Lung microvascular endothelial cell (primary cell): Measurements from ENCODE around the gene UBQLN4. TPM values are rescaled to one million over a fixed set of nuclear protein-coding genes. Genes with fewer than 3 reads are reported as not detected.
"Not testable (repeated sequence)": the region's sequence is repeated elsewhere in the genome, so short reads cannot be mapped to it uniquely, and the experiment has no call there.

Source experiments
- DNase-seq, 2 donors: peaks; one replicate each; pipeline versions ENCODE4 v3.0.0 to v3.0.0-alpha.2; 2010; ENCODE audit warnings: low read depth in 2 of 2
- total RNA-seq: library from RNA; depleted of rRNA; stranded (reverse); fragments of >200 nt; gene quantifications from 2 replicates; pipeline ENCODE4 v1.2.1, GENCODE V29; 2014

Gene UBQLN4
- total RNA-seq, 1 donor from 2014 or later, result 12.1 TPM

DNA sequence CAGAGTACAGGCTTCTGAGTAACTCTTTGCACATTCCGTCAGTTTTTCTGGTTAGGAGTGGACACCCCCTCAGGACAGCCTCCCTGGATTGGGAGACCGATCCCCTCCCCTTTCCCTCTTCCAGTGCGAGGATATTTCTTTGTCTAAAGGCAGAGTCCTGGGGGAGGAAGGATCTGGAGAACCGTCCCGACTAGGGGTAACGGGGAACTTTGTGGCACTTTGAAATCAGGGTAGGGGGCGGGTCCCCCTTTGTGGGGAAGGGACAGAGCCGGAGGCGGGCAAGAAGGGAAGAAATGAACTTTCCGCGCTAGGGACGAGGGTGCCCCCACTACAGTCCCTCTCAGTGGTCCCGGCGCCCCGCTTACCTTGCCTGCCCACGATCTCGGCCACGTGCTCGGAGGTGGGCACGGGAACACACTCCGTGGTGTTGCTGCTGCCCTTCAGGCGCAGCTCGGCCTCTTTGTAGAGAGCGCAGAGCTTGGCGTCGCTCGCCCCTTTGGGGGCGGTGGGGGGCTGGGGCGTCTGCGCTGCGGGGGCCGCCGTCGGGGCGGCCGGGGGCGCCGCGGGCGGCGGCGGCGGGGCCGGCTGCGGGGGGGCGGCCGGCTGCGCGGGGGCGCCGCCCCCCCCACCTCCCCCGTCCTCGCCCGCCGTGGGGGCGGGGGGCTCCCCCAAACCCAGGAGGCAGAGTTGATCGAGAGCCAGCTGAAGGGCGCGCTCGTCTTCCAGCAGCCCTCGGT lies 27.8 kb upstream of the UBQLN4 start:
- DNase-seq, result no peak

GRCh38 chr1:156080863-156081179 lies 27.2 kb upstream of the UBQLN4 start:
- no peak for DNase-seq

GRCh38 chr1:156080241-156080862 lies 26.8 kb upstream of the UBQLN4 start:
- DNase-seq, result no peak

DNA sequence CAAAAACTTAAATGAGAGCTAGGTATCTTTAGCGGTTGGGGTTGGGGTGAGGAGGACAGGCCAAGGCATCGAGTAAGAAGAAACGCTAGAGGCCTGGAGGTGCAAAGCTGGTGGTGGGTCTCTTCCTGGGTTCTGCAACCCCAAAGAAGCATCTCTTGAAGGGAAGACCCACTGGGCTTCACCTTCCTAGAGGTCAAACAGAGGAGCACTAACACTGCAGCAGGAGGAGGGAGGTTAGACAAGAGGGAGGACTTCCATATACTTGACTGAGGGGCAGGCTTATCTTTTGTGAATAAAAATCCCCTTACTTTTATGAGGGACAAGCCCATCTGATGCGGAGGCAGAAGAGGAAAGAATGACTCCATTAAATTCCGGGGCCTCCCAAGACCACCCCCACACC lies 26.2 kb upstream of the UBQLN4 start:
- no peak for DNase-seq

- DNase-seq, result no peak
Observed at GRCh38 chr1:156078728-156079127, 25.1 kb upstream of the UBQLN4 start.

DNA sequence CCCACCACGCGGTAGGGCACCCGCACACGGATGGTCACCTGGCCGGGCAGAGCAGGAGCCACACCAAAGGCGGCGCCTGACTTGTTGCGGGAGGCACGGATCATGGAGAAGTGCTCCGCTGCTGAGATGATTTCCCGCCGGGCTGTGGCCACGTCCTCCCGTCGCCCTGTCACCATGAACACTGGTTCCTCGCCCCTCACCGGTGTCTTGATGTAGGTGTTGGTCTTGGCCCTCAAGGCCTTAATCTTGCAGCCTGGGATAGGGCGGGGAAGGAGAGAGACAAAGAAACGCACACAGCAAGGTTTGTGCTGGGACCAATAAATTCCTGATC lies 23.8 kb upstream of the UBQLN4 start:
- no peak for DNase-seq

GRCh38 chr1:156076609-156077429 lies 23.2 kb upstream of the UBQLN4 start:
- DNase-seq, result peak; percentile 32

GRCh38 chr1:156075775-156076204 lies 22.2 kb upstream of the UBQLN4 start:
- DNase-seq, result no peak

DNA sequence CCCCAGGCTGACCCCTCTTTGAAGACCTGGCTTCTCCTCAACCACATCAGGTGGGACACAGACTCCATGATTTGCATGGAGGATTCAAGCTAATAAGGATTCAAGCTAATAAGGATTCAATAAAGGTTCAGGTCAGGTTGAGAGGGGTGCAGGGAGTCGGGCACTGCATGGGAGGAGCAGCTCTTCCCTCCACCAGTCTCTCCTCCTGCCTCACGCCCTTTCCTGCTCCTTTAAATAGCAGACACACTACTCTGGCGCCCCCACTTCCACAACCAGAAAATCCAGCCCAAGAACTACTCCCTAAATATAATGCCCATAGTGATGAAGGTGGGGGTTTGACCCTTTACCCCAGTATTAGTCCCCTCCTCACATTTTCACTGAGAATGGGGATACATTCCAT lies 21.6 kb upstream of the UBQLN4 start:
- DNase-seq, result no peak

DNA sequence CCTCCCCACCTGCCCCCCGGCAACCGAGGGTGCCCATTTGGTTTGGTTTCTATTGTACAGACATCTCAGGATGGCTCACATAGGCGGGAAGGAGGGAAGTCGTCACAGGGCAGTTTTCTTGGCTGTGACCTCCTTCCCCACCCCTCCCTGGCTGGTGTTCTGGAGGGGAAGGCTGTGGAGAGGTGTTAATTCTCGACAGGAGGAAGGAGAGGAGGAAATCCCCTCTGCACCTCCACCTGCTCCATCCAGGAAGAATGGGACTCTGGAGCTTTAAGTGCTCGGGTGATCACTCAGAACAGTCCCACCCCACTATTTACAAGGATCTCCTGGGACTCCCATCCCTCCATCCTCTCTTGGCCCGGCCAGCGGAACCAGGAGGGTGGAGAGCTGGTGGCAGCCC lies 21.1 kb upstream of the UBQLN4 start:
- no peak for DNase-seq

GRCh38 chr1:156073740-156074139 lies 20.1 kb upstream of the UBQLN4 start:
- no peak for DNase-seq

GRCh38 chr1:156073110-156073687 lies 19.6 kb upstream of the UBQLN4 start:
- DNase-seq, result no peak

GRCh38 chr1:156072251-156072650 lies 18.7 kb upstream of the UBQLN4 start:
- no peak for DNase-seq

GRCh38 chr1:156071332-156071816 lies 17.8 kb upstream of the UBQLN4 start:
- not testable (repeated sequence) for DNase-seq

GRCh38 chr1:156070548-156070947 lies 16.9 kb upstream of the UBQLN4 start:
- DNase-seq, result no peak

GRCh38 chr1:156069490-156070455 lies 16.2 kb upstream of the UBQLN4 start:
- peak; percentile 43 to 56 for DNase-seq

DNA sequence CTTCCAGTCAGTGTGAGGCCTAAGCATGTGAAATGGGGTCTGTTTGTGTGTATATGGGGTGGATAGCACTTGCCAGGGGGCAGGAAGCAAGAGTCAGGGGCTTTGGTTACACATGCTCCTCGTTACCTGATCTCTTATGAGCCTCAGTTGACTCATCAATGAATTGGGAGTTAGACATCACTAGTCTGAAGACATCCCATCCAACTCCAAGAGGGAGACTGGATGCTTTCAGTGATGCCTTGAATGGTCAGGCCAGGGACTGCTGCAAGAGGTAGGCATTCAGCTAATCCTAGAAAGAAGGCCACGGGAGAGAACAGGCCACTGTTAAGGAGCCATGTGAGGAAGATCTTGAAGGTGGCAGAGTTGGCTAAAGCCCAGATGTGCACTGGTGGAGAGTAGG lies 13.7 kb upstream of the UBQLN4 start:
- DNase-seq, result no peak

DNA sequence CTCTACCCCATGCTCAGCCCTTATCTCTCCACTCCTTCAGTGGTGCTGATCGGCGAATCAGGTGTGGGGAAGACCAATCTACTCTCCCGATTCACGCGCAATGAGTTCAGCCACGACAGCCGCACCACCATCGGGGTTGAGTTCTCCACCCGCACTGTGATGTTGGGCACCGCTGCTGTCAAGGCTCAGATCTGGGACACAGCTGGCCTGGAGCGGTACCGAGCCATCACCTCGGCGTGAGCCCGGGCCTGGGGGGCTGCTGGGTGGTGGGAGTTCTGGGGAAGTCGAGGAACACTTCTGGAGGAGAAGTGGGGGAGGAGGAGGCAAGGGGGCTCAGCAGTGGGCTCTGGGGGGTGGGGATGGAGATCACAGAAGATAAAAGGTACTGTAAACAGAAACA lies 12.3 kb upstream of the UBQLN4 start:
- DNase-seq, result no peak

GRCh38 chr1:156065212-156065611 lies 11.6 kb upstream of the UBQLN4 start:
- no peak for DNase-seq

GRCh38 chr1:156064615-156065014 lies 11.0 kb upstream of the UBQLN4 start:
- no peak for DNase-seq

DNA sequence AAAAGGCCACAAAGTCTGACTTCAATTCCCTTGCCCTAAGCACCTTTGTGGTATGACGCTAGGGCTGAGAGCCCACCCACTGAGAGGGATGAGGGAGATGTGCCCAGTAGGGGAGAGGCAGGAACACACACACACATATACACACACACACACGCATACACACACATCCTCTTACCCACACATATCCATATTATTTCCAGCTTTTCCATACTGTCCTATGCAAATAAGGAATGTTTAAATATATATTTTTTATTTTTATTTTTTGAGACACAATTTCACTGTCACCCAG lies 10.3 kb upstream of the UBQLN4 start:
- no peak for DNase-seq
